ENCODE measurements around the gene LCN6.
A peak's percentile ranks its signal among the peaks of the same experiment; 100 is the strongest.
"Not testable (repeated sequence)": the region's sequence is repeated elsewhere in the genome, so short reads cannot be mapped to it uniquely, and the experiment has no call there.

Gene LCN6

GRCh38 chr9:136792321-136793085 lies 44.2 kb upstream of the LCN6 start:
- no peak for TF ChIP-seq CTCF (conservative IDR thresholded peaks at IDR 0.05; ENCODE audit: control insufficient read depth, insufficient read depth, low read depth, low read length)
- no peak overlapping the region for H3K4me3 ChIP-seq (ENCODE audit: control insufficient read depth, low read depth, low read length)

GRCh38 chr9:136791516-136792276 lies 43.4 kb upstream of the LCN6 start:
- H3K4me3 ChIP-seq (ENCODE audit: control insufficient read depth, low read depth, low read length) = peak overlapping the region; percentile 81
- peak; percentile 15 for DNase-seq (ENCODE audit: low read depth)
- TF ChIP-seq CTCF (conservative IDR thresholded peaks at IDR 0.05; ENCODE audit: control insufficient read depth, insufficient read depth, low read depth, low read length) = peak; percentile 82

More at GRCh38 chr9:136792321-136793085, 44.2 kb upstream of the LCN6 start:
- no peak for DNase-seq (ENCODE audit: low read depth)

GRCh38 chr9:136790640-136791515 lies 42.6 kb upstream of the LCN6 start, which contains the start of gene TMEM141:
Gene TMEM141 (plus strand): TSS chr9:136791344. CDS start chr9:136791371, 27 bp downstream.
- TF ChIP-seq CTCF (conservative IDR thresholded peaks at IDR 0.05; ENCODE audit: control insufficient read depth, insufficient read depth, low read depth, low read length) = no peak
- peak within 1 kb of the TSS; percentile 81 for H3K4me3 ChIP-seq (ENCODE audit: control insufficient read depth, low read depth, low read length)
- DNase-seq (ENCODE audit: low read depth) = peak; percentile 98

- no peak for TF ChIP-seq CTCF (conservative IDR thresholded peaks at IDR 0.05; ENCODE audit: control insufficient read depth, insufficient read depth, low read depth, low read length)
- no peak overlapping the region for H3K4me3 ChIP-seq (ENCODE audit: control insufficient read depth, low read depth, low read length)
- DNase-seq (ENCODE audit: low read depth) = no peak
These were observed 41.2 kb upstream of the LCN6 start for GRCh38 chr9:136789523-136789937.

GRCh38 chr9:136788644-136789522 lies 40.6 kb upstream of the LCN6 start:
- H3K4me3 ChIP-seq (ENCODE audit: control insufficient read depth, low read depth, low read length); DNase-seq (ENCODE audit: low read depth): not testable (repeated sequence)

- peak; percentile 72 for TF ChIP-seq CTCF (conservative IDR thresholded peaks at IDR 0.05; ENCODE audit: control insufficient read depth, insufficient read depth, low read depth, low read length)
- no peak overlapping the region for H3K4me3 ChIP-seq (ENCODE audit: control insufficient read depth, low read depth, low read length)
- peak; percentile 56 for DNase-seq (ENCODE audit: low read depth)
These were observed 39.5 kb upstream of the LCN6 start for GRCh38 chr9:136787690-136788400.

GRCh38 chr9:136786983-136787382 lies 38.7 kb upstream of the LCN6 start:
- not testable (repeated sequence) for H3K4me3 ChIP-seq (ENCODE audit: control insufficient read depth, low read depth, low read length); DNase-seq (ENCODE audit: low read depth)

Measured in fibroblast of mammary gland (primary cell).